GM23338 (cell line): ENCODE data around the gene PAF1. TPM values are rescaled to one million over a fixed set of nuclear protein-coding genes. Genes with fewer than 3 reads are reported as not detected.

ENCODE experiments used
- ATAC-seq: fragments of 200-7000 bp; cut with Tn5 transposase; 3 replicates; pipeline ENCODE4 v1.9.1; 2020
- DNase-seq: peaks from one replicate; pipeline ENCODE4 v3.0.0-alpha.2; 2015; ENCODE audit warnings: low spot score
- H2AFZ ChIP-seq: fragments of 200-600 bp; sonication (generic); 2 replicates; pipeline ENCODE4 v1.8.0; 2016; ENCODE audit warnings: antibody characterized with exemption, mild to moderate bottlenecking, moderate library complexity
- H3F3A ChIP-seq: fragments of 200-600 bp; sonication (generic); replicated peaks from 2 replicates; pipeline ENCODE4 v1.8.0; 2017; ENCODE audit warnings: antibody characterized with exemption, mixed run types, low read depth
- H3K27ac ChIP-seq: fragments of 200-600 bp; sonication (generic); 2 replicates; pipeline ENCODE4 v1.6.1; 2016; ENCODE audit warnings: low read depth
- H3K27me3 ChIP-seq: fragments of 200-600 bp; sonication (generic); 2 replicates; pipeline ENCODE4 v1.8.0; 2016; ENCODE audit warnings: mild to moderate bottlenecking, mixed run types, moderate library complexity; ENCODE audit not compliant: insufficient read depth
- H3K36me3 ChIP-seq: fragments of 200-600 bp; sonication (generic); 2 replicates; pipeline ENCODE4 v1.8.0; 2016; ENCODE audit warnings: mild to moderate bottlenecking; ENCODE audit not compliant: insufficient read depth
- H3K4me1 ChIP-seq: fragments of 200-600 bp; sonication (generic); 2 replicates; pipeline ENCODE4 v1.8.0; 2016; ENCODE audit warnings: mild to moderate bottlenecking, moderate library complexity; ENCODE audit not compliant: insufficient read depth
- H3K4me2 ChIP-seq: fragments of 200-600 bp; sonication (generic); 2 replicates; pipeline ENCODE4 v1.7.1; 2017; ENCODE audit warnings: mixed run types
- H3K4me3 ChIP-seq: fragments of 200-600 bp; sonication (generic); 2 replicates; pipeline ENCODE4 v1.6.1; 2016; ENCODE audit warnings: mixed run types
- H3K79me2 ChIP-seq: fragments of 200-600 bp; sonication (generic); replicated peaks from 2 replicates; pipeline ENCODE4 v1.8.0; 2017; ENCODE audit warnings: mild to moderate bottlenecking; ENCODE audit not compliant: insufficient read depth
- H3K9me2 ChIP-seq: fragments of 200-600 bp; sonication (generic); 2 replicates; pipeline ENCODE4 v1.8.0; 2017; ENCODE audit not compliant: insufficient read depth
- H4K20me1 ChIP-seq: fragments of 200-600 bp; sonication (generic); replicated peaks from 2 replicates; pipeline ENCODE4 v1.8.0; 2017; ENCODE audit warnings: mild to moderate bottlenecking; ENCODE audit not compliant: insufficient read depth
- H3K27ac Mint-ChIP-seq: 2 replicates; pipeline ENCODE4 v1.8.0; 2020; ENCODE audit warnings: inconsistent platforms, mild to moderate bottlenecking, moderate library complexity, mixed read lengths
- H3K27me3 Mint-ChIP-seq: 3 replicates; pipeline ENCODE4 v1.8.0; 2022; ENCODE audit warnings: low read depth, mild to moderate bottlenecking, moderate library complexity, mixed read lengths, inconsistent platforms; ENCODE audit not compliant: insufficient read depth, poor library complexity
- H3K36me3 Mint-ChIP-seq: 3 replicates; pipeline ENCODE4 v1.8.0; 2021; ENCODE audit warnings: low read depth, mild to moderate bottlenecking, inconsistent platforms, moderate library complexity, mixed read lengths
- H3K4me1 Mint-ChIP-seq: 3 replicates; pipeline ENCODE4 v1.8.0; 2020; ENCODE audit warnings: mild to moderate bottlenecking, inconsistent platforms, mixed read lengths
- H3K4me3 Mint-ChIP-seq: 3 replicates; pipeline ENCODE4 v1.8.0; 2021; ENCODE audit warnings: moderate library complexity, mild to moderate bottlenecking, inconsistent platforms, mixed read lengths
- H3K9me3 Mint-ChIP-seq: 3 replicates; pipeline ENCODE4 v1.8.0; 2020; ENCODE audit warnings: moderate library complexity, mild to moderate bottlenecking, inconsistent platforms, mixed read lengths
- CTCF ChIP-seq, 2 experiments: fragments of 200-600 bp in 1 of 2; sonication (generic) in 1 of 2; conservative IDR thresholded peaks; 2 replicates each; pipeline versions ENCODE4 v1.5.1 to v1.6.1; 2016 to 2017; ENCODE audit warnings: antibody characterized with exemption in 2 of 2, low read depth in 2 of 2, mild to moderate bottlenecking in 2 of 2, moderate library complexity in 1 of 2
- ETS1 ChIP-seq: IDR thresholded peaks from 2 replicates; pipeline ENCODE4 v1.6.1; 2016; ENCODE audit warnings: antibody characterized with exemption
- EZH2 ChIP-seq: fragments of 200-600 bp; sonication (generic); IDR thresholded peaks from one replicate; pipeline ENCODE4 v1.8.0; 2017; ENCODE audit warnings: antibody characterized with exemption, mild to moderate bottlenecking, low read depth; ENCODE audit not compliant: unreplicated experiment
- EZH2phosphoT487 ChIP-seq: fragments of 200-600 bp; sonication (generic); IDR thresholded peaks from one replicate; pipeline ENCODE4 v1.8.1; 2018; ENCODE audit warnings: antibody characterized with exemption; ENCODE audit not compliant: unreplicated experiment
- JUNB ChIP-seq: IDR thresholded peaks from one replicate; pipeline ENCODE4 v1.6.1; 2016; ENCODE audit warnings: antibody characterized with exemption; ENCODE audit not compliant: unreplicated experiment
- NANOG ChIP-seq: IDR thresholded peaks from 2 replicates; pipeline ENCODE4 v1.6.1; 2016; ENCODE audit warnings: antibody characterized with exemption, borderline replicate concordance
- POLR2AphosphoS5 ChIP-seq: IDR thresholded peaks from 2 replicates; pipeline ENCODE4 v1.6.1; 2016; ENCODE audit warnings: antibody characterized with exemption, low read depth
- STAT1 ChIP-seq: IDR thresholded peaks from one replicate; pipeline ENCODE4 v1.6.1; 2016; ENCODE audit warnings: antibody characterized with exemption; ENCODE audit not compliant: unreplicated experiment
- ZNF114 ChIP-seq: fragments of 250-450 bp; sonication (Bioruptor Pico); IDR thresholded peaks from 2 replicates; pipeline ENCODE4 v1.5.0; 2020; ENCODE audit warnings: mild to moderate bottlenecking, moderate library complexity
- ZNF331 ChIP-seq: fragments of 250-450 bp; sonication (Bioruptor Pico); IDR thresholded peaks from 2 replicates; pipeline ENCODE4 v1.5.0; 2020; ENCODE audit warnings: low read depth, mild to moderate bottlenecking, moderate library complexity
- ZNF462 ChIP-seq: fragments of 250-450 bp; sonication (Bioruptor Pico); IDR thresholded peaks from 2 replicates; pipeline ENCODE4 v1.5.0; 2020; ENCODE audit warnings: mild to moderate bottlenecking, moderate library complexity
- polyA plus RNA-seq: library from polyadenylated mRNA; unstranded; fragments of >200 nt; fragmentation: Nextera tagmentation; extraction: Ambion mirVana; gene quantifications from 2 replicates; pipeline ENCODE4 v1.2.1, GENCODE V29; 2016
- total RNA-seq: library from RNA; depleted of rRNA; stranded (reverse); fragments of >200 nt; shearing (Covaris generic); gene quantifications from 2 replicates; pipeline ENCODE4 v1.2.3, GENCODE V29; 2014

Gene PAF1
- total and polyA plus RNA-seq, 2 experiments from 2014 or later, result 22.1 to 47.3 TPM

GRCh38 chr19:39362682-39363657, 27.9 kb downstream of the PAF1 start:
- no peak for TF ChIP-seq ZNF114 (CRISPR knock-in tag)
- no peak for TF ChIP-seq JUNB
- TF ChIP-seq ZNF462 (CRISPR knock-in tag), result no peak
- TF ChIP-seq EZH2phosphoT487, result no peak
- no peak for TF ChIP-seq EZH2
- no peak for TF ChIP-seq ZNF331 (CRISPR knock-in tag)
- no peak for TF ChIP-seq NANOG
- TF ChIP-seq ETS1, result no peak
- TF ChIP-seq POLR2AphosphoS5, result no peak
- TF ChIP-seq STAT1, result no peak
- no peak for TF ChIP-seq CTCF (conservative IDR thresholded peaks at IDR 0.05; ENCODE audit: low read depth in 2 of 2)
- Histone ChIP-seq H3K27ac (no peak overlapping the region), H2AFZ (no peak overlapping the region), H3K4me2 (no peak overlapping the region), H3F3A (peaks cover 6% of the 10 kb centered on the region; the same call in 1 of the 2 replicates), H3K27me3 (no peaks in the 10 kb centered on the region), H4K20me1 (peaks cover 15% of the 10 kb centered on the region), H3K4me3 (no peak overlapping the region), H3K9me2 (no peaks in the 10 kb centered on the region), H3K79me2 (no peaks in the 10 kb centered on the region), H3K4me1 (no peaks in the 10 kb centered on the region), H3K36me3 (peaks cover 13% of the 10 kb centered on the region)
- DNase-seq, result no peak
- no peak overlapping the region for H3K27ac Mint-ChIP-seq
- peaks cover 7% of the 10 kb centered on the region for H3K27me3 Mint-ChIP-seq
- H3K36me3 Mint-ChIP-seq, result peaks cover 51% of the 10 kb centered on the region
- no peaks in the 10 kb centered on the region for H3K9me3 Mint-ChIP-seq
- H3K4me1 Mint-ChIP-seq, result no peaks in the 10 kb centered on the region
- no peak for ATAC-seq
- no peak overlapping the region for H3K4me3 Mint-ChIP-seq
